ENCODE data around the gene NKX2-4.

- TF ChIP-seq CTCF (IDR thresholded peaks at IDR 0.05; ENCODE audit: poor library complexity): no peak
- no peak for TF ChIP-seq EZH2 (IDR thresholded peaks at IDR 0.05; ENCODE audit: borderline replicate concordance)
- no peak for TF ChIP-seq EZH2phosphoT487 (IDR thresholded peaks at IDR 0.05; ENCODE audit: low read depth, severe bottlenecking, unreplicated experiment)
Observed at GRCh38 chr20:21372016-21372415, 25.3 kb downstream of the NKX2-4 start.

Measured in hepatocyte (in vitro differentiated cells).